Measurements from ENCODE around the gene RAMP1.

RAMP1 gene

GRCh38 chr2:237951878-237952277 lies 92.5 kb downstream of the RAMP1 start:
- DNase-seq (ENCODE audit: low spot score) = no peak

DNA sequence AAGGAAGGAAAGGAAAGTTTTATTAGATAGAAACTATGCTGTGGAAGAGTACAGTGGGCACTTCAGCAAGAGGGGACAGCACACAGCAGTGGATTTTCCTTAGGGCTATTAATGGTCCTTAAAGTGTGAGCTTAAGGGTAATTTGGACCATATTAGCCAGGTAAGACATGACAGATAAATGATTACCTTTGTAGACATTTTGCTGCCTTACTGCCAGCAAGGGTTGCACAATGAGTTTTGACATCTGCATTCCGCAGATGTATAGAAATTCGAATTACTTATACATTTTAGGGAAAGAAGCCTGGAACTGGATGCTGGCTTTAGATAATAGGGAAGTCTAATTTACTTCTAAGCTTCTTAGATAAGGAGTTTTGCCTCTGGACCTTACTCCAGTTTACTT lies 93.4 kb downstream of the RAMP1 start:
- no peak for DNase-seq (ENCODE audit: low spot score)

GRCh38 chr2:237955640-237956401 lies 96.4 kb downstream of the RAMP1 start:
- peak; percentile 24 for DNase-seq (ENCODE audit: low spot score)

GRCh38 chr2:237956402-237956736 lies 96.9 kb downstream of the RAMP1 start:
- DNase-seq (ENCODE audit: low spot score) = no peak

GRCh38 chr2:237961637-237962036 lies 102.2 kb downstream of the RAMP1 start:
- DNase-seq (ENCODE audit: low spot score) = no peak
